GM19324 (cell line): ENCODE results near the gene GOLGB1.

Experiments used
- ATAC-seq: cut with Tn5 transposase; IDR thresholded peaks from one replicate; pipeline ENCODE4 v1.9.1; 2021; ENCODE audit warnings: mild to moderate bottlenecking, moderate library complexity; ENCODE audit not compliant: unreplicated experiment, low FRiP score

GOLGB1 gene

GRCh38 chr3:121645054-121645453, 104.5 kb downstream of the GOLGB1 start:
- no peak for ATAC-seq

GRCh38 chr3:121642601-121643314, 106.8 kb downstream of the GOLGB1 start:
- ATAC-seq = no peak

- no peak for ATAC-seq
These were observed 108.4 kb downstream of the GOLGB1 start for GRCh38 chr3:121641127-121641526.

GRCh38 chr3:121637922-121638321, 111.6 kb downstream of the GOLGB1 start:
- ATAC-seq = no peak

GRCh38 chr3:121630355-121630754, 119.2 kb downstream of the GOLGB1 start:
- no peak for ATAC-seq

GRCh38 chr3:121629601-121630000, 119.9 kb downstream of the GOLGB1 start:
- ATAC-seq = no peak

GRCh38 chr3:121627622-121628021, 121.9 kb downstream of the GOLGB1 start:
- no peak for ATAC-seq

- ATAC-seq = no peak
These were observed 122.3 kb downstream of the GOLGB1 start for GRCh38 chr3:121627211-121627610.

GRCh38 chr3:121626495-121626894, 123.0 kb downstream of the GOLGB1 start:
- ATAC-seq = no peak

- no peak for ATAC-seq
These were observed 125.2 kb downstream of the GOLGB1 start for GRCh38 chr3:121624147-121624899.

- ATAC-seq = no peak
These were observed 128.1 kb downstream of the GOLGB1 start for GRCh38 chr3:121621491-121621890.

GRCh38 chr3:121619691-121620090, 129.8 kb downstream of the GOLGB1 start:
- no peak for ATAC-seq
